ENCODE results near the gene STT3B.

- TF ChIP-seq EZH2 (optimal IDR thresholded peaks at IDR 0.05; ENCODE audit: low read depth, low read length): no peak
- TF ChIP-seq CTCF (IDR thresholded peaks at IDR 0.05; ENCODE audit: low read length): no peak
Measured at GRCh38 chr3:31639828-31640227, 107.1 kb downstream of the STT3B start.
